ENCODE data around the gene ASIC4.

Gene ASIC4

GRCh38 chr2:219511547-219512325 lies 2.5 kb upstream of the ASIC4 start:
- no peak overlapping the region for H3K4me3 ChIP-seq (ENCODE audit: low read depth, low read length)
- DNase-seq (ENCODE audit: low read depth): peak; percentile 39
- TF ChIP-seq, protein P1, sequence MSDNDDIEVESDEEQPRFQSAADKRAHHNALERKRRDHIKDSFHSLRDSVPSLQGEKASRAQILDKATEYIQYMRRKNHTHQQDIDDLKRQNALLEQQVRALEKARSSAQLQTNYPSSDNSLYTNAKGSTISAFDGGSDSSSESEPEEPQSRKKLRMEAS (IDR thresholded peaks at IDR 0.05; ENCODE audit: low read depth, low read length): no peak
- TF ChIP-seq, protein P2, sequence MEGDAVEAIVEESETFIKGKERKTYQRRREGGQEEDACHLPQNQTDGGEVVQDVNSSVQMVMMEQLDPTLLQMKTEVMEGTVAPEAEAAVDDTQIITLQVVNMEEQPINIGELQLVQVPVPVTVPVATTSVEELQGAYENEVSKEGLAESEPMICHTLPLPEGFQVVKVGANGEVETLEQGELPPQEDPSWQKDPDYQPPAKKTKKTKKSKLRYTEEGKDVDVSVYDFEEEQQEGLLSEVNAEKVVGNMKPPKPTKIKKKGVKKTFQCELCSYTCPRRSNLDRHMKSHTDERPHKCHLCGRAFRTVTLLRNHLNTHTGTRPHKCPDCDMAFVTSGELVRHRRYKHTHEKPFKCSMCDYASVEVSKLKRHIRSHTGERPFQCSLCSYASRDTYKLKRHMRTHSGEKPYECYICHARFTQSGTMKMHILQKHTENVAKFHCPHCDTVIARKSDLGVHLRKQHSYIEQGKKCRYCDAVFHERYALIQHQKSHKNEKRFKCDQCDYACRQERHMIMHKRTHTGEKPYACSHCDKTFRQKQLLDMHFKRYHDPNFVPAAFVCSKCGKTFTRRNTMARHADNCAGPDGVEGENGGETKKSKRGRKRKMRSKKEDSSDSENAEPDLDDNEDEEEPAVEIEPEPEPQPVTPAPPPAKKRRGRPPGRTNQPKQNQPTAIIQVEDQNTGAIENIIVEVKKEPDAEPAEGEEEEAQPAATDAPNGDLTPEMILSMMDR (IDR thresholded peaks at IDR 0.05; ENCODE audit: low read depth, low read length): no peak
- TF ChIP-seq MYC (IDR thresholded peaks at IDR 0.05; ENCODE audit: low read depth, low read length): no peak
- no peak for TF ChIP-seq POLR2A (IDR thresholded peaks at IDR 0.05; ENCODE audit: extremely low read depth, insufficient read length)

- no peak overlapping the region for H3K4me3 ChIP-seq (ENCODE audit: low read depth, low read length)
- TF ChIP-seq MYC (IDR thresholded peaks at IDR 0.05; ENCODE audit: low read depth, low read length) (no peak), POLR2A (IDR thresholded peaks at IDR 0.05; ENCODE audit: extremely low read depth, insufficient read length) (no peak)
- TF ChIP-seq, protein P1 (IDR thresholded peaks at IDR 0.05; ENCODE audit: low read depth, low read length): no peak
- TF ChIP-seq, protein P2 (IDR thresholded peaks at IDR 0.05; ENCODE audit: low read depth, low read length): no peak
- no peak for DNase-seq (ENCODE audit: low read depth)
These were observed 1.6 kb upstream of the ASIC4 start for GRCh38 chr2:219512524-219513216.

GRCh38 chr2:219513787-219514186 lies 495 bp upstream of the ASIC4 start:
- TF ChIP-seq, protein P2 (IDR thresholded peaks at IDR 0.05; ENCODE audit: low read depth, low read length): no peak
- no peak for TF ChIP-seq POLR2A (IDR thresholded peaks at IDR 0.05; ENCODE audit: extremely low read depth, insufficient read length)
- TF ChIP-seq, protein P1 (IDR thresholded peaks at IDR 0.05; ENCODE audit: low read depth, low read length): no peak
- TF ChIP-seq MYC (IDR thresholded peaks at IDR 0.05; ENCODE audit: low read depth, low read length): no peak
- DNase-seq (ENCODE audit: low read depth): no peak
- no peak overlapping the region for H3K4me3 ChIP-seq (ENCODE audit: low read depth, low read length)

DNA sequence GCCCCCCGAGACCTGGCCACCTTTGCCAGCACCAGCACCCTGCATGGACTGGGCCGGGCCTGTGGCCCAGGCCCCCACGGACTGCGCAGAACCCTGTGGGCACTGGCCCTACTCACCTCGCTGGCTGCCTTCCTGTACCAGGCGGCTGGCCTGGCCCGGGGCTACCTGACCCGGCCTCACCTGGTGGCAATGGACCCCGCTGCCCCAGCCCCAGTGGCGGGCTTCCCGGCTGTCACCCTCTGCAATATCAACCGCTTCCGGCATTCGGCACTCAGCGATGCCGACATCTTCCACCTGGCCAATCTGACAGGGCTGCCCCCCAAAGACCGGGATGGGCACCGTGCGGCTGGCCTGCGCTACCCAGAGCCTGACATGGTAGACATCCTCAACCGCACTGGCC lies 554 bp downstream of the ASIC4 start:
- no peak for TF ChIP-seq MYC (IDR thresholded peaks at IDR 0.05; ENCODE audit: low read depth, low read length)
- TF ChIP-seq, protein P2 (IDR thresholded peaks at IDR 0.05; ENCODE audit: low read depth, low read length): no peak
- TF ChIP-seq, protein P1 (IDR thresholded peaks at IDR 0.05; ENCODE audit: low read depth, low read length): no peak
- no peak for TF ChIP-seq POLR2A (IDR thresholded peaks at IDR 0.05; ENCODE audit: extremely low read depth, insufficient read length)

GRCh38 chr2:219515874-219516629 lies 1.8 kb downstream of the ASIC4 start:
- DNase-seq (ENCODE audit: low read depth): no peak
- TF ChIP-seq POLR2A (IDR thresholded peaks at IDR 0.05; ENCODE audit: extremely low read depth, insufficient read length): no peak
- no peak for TF ChIP-seq MYC (IDR thresholded peaks at IDR 0.05; ENCODE audit: low read depth, low read length)
- TF ChIP-seq, protein P1 (IDR thresholded peaks at IDR 0.05; ENCODE audit: low read depth, low read length): no peak
- TF ChIP-seq, protein P2 (IDR thresholded peaks at IDR 0.05; ENCODE audit: low read depth, low read length): no peak
- H3K4me3 ChIP-seq (ENCODE audit: low read depth, low read length): no peak overlapping the region

More for the DNA sequence above, 554 bp downstream of the ASIC4 start:
- DNase-seq (ENCODE audit: low read depth): no peak
- no peak overlapping the region for H3K4me3 ChIP-seq (ENCODE audit: low read depth, low read length)
